HCT116 (cell line): ENCODE measurements around the gene C14orf180.

Experiments
- CEBPB ChIP-seq: IDR thresholded peaks from 2 replicates; pipeline ENCODE4 v1.6.1; 2012; ENCODE audit warnings: low read depth
- EGR1 ChIP-seq: IDR thresholded peaks from 2 replicates; pipeline ENCODE4 v1.6.1; 2012; ENCODE audit warnings: low read depth
- EZH2 ChIP-seq: fragments of 200-600 bp; sonication (generic); IDR thresholded peaks from 2 replicates; pipeline ENCODE4 v1.6.1; 2017; ENCODE audit warnings: antibody characterized with exemption, mixed run types
- EZH2phosphoT487 ChIP-seq: fragments of 200-600 bp; IDR thresholded peaks from 2 replicates; pipeline ENCODE4 v1.6.1; 2018; ENCODE audit warnings: antibody characterized with exemption, borderline replicate concordance
- POLR2A ChIP-seq: IDR thresholded peaks from 2 replicates; pipeline ENCODE4 v1.7.0; 2011; ENCODE audit warnings: borderline replicate concordance; ENCODE audit not compliant: insufficient read depth, insufficient read length; ENCODE audit errors: extremely low read depth
- POLR2AphosphoS5 ChIP-seq: IDR thresholded peaks from 2 replicates; pipeline ENCODE4 v1.6.1; 2011; ENCODE audit warnings: mild to moderate bottlenecking, low read depth, low read length, moderate library complexity
- RAD21 ChIP-seq: IDR thresholded peaks from 2 replicates; pipeline ENCODE4 v1.6.1; 2012; ENCODE audit warnings: low read depth, mild to moderate bottlenecking
- SIN3A ChIP-seq: IDR thresholded peaks from 2 replicates; pipeline ENCODE4 v1.6.1; 2012; ENCODE audit warnings: low read depth
- SP1 ChIP-seq: IDR thresholded peaks from 2 replicates; pipeline ENCODE4 v1.6.1; 2012; ENCODE audit warnings: low read depth
- TF ChIP-seq, protein P1 (sequence below), 3 experiments: fragments of 200-600 bp in 1 of 3; sonication (generic) in 1 of 3; IDR thresholded peaks in 2 of 3; conservative IDR thresholded peaks in 1 of 3; 2 replicates each; pipeline ENCODE4 v1.5.1; 2012 to 2017; ENCODE audit warnings: low read depth in 2 of 3, low read length in 2 of 3, antibody characterized with exemption in 1 of 3, borderline replicate concordance in 1 of 3, control low read depth in 1 of 3, mild to moderate bottlenecking in 1 of 3, mixed read lengths in 1 of 3, mixed run types in 1 of 3, moderate library complexity in 1 of 3; ENCODE audit not compliant: insufficient read depth in 1 of 3
- TF ChIP-seq, protein P2 (sequence below): IDR thresholded peaks from 2 replicates; pipeline ENCODE4 v1.6.1; 2012
- TF ChIP-seq, protein P3 (sequence below): IDR thresholded peaks from 2 replicates; pipeline ENCODE4 v1.6.1; 2012; ENCODE audit warnings: low read depth
- TF ChIP-seq, protein P4 (sequence below): IDR thresholded peaks from 2 replicates; pipeline ENCODE4 v1.6.1; 2012

DNA sequence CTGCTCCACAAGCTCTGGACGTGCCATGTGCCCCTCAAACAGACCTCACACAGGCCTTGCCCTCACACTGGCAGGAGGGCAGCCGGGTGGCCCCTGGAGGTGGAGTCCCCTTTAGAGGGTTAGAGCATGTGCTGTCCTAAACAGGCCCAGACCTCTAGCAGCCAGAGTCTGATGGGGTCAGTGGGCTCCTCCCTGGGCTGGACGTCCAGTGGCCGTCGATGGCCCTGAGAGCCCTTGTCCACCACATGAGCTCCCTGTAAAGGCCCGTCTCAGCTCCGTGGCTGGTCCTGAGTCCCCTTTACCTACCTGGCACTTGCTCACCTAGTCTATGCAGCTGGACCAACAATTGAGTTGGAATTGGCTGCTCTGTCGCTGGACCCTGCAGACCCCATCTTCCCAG is 21.2 kb downstream of the C14orf180 start:
- TF ChIP-seq, protein P1, sequence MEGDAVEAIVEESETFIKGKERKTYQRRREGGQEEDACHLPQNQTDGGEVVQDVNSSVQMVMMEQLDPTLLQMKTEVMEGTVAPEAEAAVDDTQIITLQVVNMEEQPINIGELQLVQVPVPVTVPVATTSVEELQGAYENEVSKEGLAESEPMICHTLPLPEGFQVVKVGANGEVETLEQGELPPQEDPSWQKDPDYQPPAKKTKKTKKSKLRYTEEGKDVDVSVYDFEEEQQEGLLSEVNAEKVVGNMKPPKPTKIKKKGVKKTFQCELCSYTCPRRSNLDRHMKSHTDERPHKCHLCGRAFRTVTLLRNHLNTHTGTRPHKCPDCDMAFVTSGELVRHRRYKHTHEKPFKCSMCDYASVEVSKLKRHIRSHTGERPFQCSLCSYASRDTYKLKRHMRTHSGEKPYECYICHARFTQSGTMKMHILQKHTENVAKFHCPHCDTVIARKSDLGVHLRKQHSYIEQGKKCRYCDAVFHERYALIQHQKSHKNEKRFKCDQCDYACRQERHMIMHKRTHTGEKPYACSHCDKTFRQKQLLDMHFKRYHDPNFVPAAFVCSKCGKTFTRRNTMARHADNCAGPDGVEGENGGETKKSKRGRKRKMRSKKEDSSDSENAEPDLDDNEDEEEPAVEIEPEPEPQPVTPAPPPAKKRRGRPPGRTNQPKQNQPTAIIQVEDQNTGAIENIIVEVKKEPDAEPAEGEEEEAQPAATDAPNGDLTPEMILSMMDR (IDR thresholded peaks at IDR 0.05 in 2 of 3, conservative IDR thresholded peaks at IDR 0.05 in 1 of 3; ENCODE audit: borderline replicate concordance in 1 of 3, insufficient read depth in 1 of 3, low read depth in 2 of 3, low read length in 2 of 3) = no peak
- TF ChIP-seq SP1 (no peak), POLR2A (no peak), EZH2 (no peak), RAD21 (no peak), EZH2phosphoT487 (no peak), POLR2AphosphoS5 (no peak), EGR1 (no peak), CEBPB (no peak), SIN3A (no peak)
- TF ChIP-seq, protein P2, sequence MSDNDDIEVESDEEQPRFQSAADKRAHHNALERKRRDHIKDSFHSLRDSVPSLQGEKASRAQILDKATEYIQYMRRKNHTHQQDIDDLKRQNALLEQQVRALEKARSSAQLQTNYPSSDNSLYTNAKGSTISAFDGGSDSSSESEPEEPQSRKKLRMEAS = no peak
- TF ChIP-seq, protein P3, sequence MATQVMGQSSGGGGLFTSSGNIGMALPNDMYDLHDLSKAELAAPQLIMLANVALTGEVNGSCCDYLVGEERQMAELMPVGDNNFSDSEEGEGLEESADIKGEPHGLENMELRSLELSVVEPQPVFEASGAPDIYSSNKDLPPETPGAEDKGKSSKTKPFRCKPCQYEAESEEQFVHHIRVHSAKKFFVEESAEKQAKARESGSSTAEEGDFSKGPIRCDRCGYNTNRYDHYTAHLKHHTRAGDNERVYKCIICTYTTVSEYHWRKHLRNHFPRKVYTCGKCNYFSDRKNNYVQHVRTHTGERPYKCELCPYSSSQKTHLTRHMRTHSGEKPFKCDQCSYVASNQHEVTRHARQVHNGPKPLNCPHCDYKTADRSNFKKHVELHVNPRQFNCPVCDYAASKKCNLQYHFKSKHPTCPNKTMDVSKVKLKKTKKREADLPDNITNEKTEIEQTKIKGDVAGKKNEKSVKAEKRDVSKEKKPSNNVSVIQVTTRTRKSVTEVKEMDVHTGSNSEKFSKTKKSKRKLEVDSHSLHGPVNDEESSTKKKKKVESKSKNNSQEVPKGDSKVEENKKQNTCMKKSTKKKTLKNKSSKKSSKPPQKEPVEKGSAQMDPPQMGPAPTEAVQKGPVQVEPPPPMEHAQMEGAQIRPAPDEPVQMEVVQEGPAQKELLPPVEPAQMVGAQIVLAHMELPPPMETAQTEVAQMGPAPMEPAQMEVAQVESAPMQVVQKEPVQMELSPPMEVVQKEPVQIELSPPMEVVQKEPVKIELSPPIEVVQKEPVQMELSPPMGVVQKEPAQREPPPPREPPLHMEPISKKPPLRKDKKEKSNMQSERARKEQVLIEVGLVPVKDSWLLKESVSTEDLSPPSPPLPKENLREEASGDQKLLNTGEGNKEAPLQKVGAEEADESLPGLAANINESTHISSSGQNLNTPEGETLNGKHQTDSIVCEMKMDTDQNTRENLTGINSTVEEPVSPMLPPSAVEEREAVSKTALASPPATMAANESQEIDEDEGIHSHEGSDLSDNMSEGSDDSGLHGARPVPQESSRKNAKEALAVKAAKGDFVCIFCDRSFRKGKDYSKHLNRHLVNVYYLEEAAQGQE = no peak
- TF ChIP-seq, protein P4, sequence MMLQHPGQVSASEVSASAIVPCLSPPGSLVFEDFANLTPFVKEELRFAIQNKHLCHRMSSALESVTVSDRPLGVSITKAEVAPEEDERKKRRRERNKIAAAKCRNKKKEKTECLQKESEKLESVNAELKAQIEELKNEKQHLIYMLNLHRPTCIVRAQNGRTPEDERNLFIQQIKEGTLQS = no peak
